HCT116 (cell line): ENCODE data around the gene TACC3. TPM values are rescaled to one million over a fixed set of nuclear protein-coding genes. Genes with fewer than 3 reads are reported as not detected.

Experiments used
- ATAC-seq: fragments of 200-7000 bp; cut with Tn5 transposase; 2 replicates; pipeline ENCODE4 v1.9.1; 2020; ENCODE audit warnings: mild to moderate bottlenecking, moderate library complexity
- BruUV-seq: library from RNA; stranded (reverse); fragments of 400-500 nt; replicated peaks from 2 replicates; lab custom pipeline; 2021; lab: Mats Ljungman, UMichigan
- CTCF ChIA-PET: fragments of 300-600 bp; sonication (Branson Sonifier 250); formaldehyde crosslinking; loops from one replicate; lab custom pipeline; 2021; ENCODE audit warnings: antibody characterized with exemption; lab: Charles Lee
- POLR2A ChIA-PET: fragments of 300-600, 350-600 bp; sonication (Branson Sonifier 250); formaldehyde crosslinking; loops from one replicate; lab custom pipeline; 2021; ENCODE audit warnings: antibody characterized with exemption; lab: Charles Lee
- RAD21 ChIA-PET, 2 experiments: fragments of 300-600 bp; sonication (Branson Sonifier 250); formaldehyde crosslinking; loops; one replicate each; lab custom pipeline; 2023; ENCODE audit warnings: low total read pairs in 2 of 2; ENCODE audit not compliant: uncharacterized antibody in 2 of 2, unreplicated experiment in 2 of 2, low non-redundant PET in 1 of 2; lab: Charles Lee
- DNase-seq: peaks from one replicate; pipeline ENCODE4 v3.0.0-alpha.2; 2010; ENCODE audit warnings: low read depth, low spot score
- H2AFZ ChIP-seq: fragments of 200-600 bp; shearing (Covaris generic), sonication (generic); 2 replicates; pipeline ENCODE4 v1.6.1; 2017; ENCODE audit warnings: low read depth, mixed run types, mixed read lengths, antibody characterized with exemption, low read length; ENCODE audit not compliant: poor library complexity, severe bottlenecking
- H3K27ac ChIP-seq: 2 replicates; pipeline ENCODE4 v1.5.1; 2012; ENCODE audit warnings: low read depth, low read length
- H3K27me3 ChIP-seq: fragments of 200-600 bp; sonication (generic); 2 replicates; pipeline ENCODE4 v1.6.1; 2016; ENCODE audit warnings: mixed run types, low read length, mixed read lengths; ENCODE audit not compliant: insufficient read depth
- H3K36me3 ChIP-seq, 2 experiments: fragments of 200-500 bp in 1 of 2; fragments of 200-600 bp in 1 of 2; sonication (Bioruptor generic) in 1 of 2; sonication (generic) in 1 of 2; 2 replicates each; pipeline versions ENCODE4 v1.5.1 to v1.6.1; 2014 to 2016; ENCODE audit warnings: low read length in 2 of 2, inconsistent platforms in 1 of 2, mixed read lengths in 1 of 2, mixed run types in 1 of 2; ENCODE audit not compliant: insufficient read depth in 2 of 2, control insufficient read depth in 1 of 2
- H3K4me1 ChIP-seq, 2 experiments: fragments of 200-600 bp in 1 of 2; sonication (generic) in 1 of 2; 2 replicates each; pipeline versions ENCODE4 v1.5.1 to v1.6.1; 2012 to 2017; ENCODE audit warnings: low read length in 2 of 2, inconsistent platforms in 1 of 2, mild to moderate bottlenecking in 1 of 2, mixed read lengths in 1 of 2, mixed run types in 1 of 2, moderate library complexity in 1 of 2; ENCODE audit not compliant: insufficient read depth in 2 of 2, control insufficient read depth in 1 of 2
- H3K4me2 ChIP-seq: fragments of 200-600 bp; sonication (generic); 2 replicates; pipeline ENCODE4 v1.6.1; 2017; ENCODE audit warnings: mixed run types, low read length, mixed read lengths
- H3K4me3 ChIP-seq, 2 experiments: fragments of 200-600 bp in 1 of 2; sonication (generic) in 1 of 2; replicated peaks in 1 of 2; 2 replicates each; pipeline ENCODE4 v1.5.1; 2011 to 2016; ENCODE audit warnings: low read length in 2 of 2, control low read depth in 1 of 2, low read depth in 1 of 2, mild to moderate bottlenecking in 1 of 2, mixed read lengths in 1 of 2, mixed run types in 1 of 2
- H3K79me2 ChIP-seq: fragments of 200-600 bp; sonication (generic); 2 replicates; pipeline ENCODE4 v1.6.1; 2017; ENCODE audit warnings: mild to moderate bottlenecking, mixed run types, low read length, moderate library complexity, mixed read lengths; ENCODE audit not compliant: insufficient read depth
- H3K9ac ChIP-seq: fragments of 200-600 bp; sonication (generic); 2 replicates; pipeline ENCODE4 v1.6.1; 2016; ENCODE audit warnings: low read length, mixed read lengths
- H3K9me2 ChIP-seq: fragments of 200-600 bp; sonication (generic), shearing (Covaris generic); 2 replicates; pipeline ENCODE4 v1.6.1; 2017; ENCODE audit warnings: mixed run types, mild to moderate bottlenecking, moderate library complexity; ENCODE audit not compliant: insufficient read depth
- H3K9me3 ChIP-seq, 2 experiments: fragments of 200-500 bp in 1 of 2; fragments of 200-600 bp in 1 of 2; sonication (Bioruptor generic) in 1 of 2; sonication (generic) in 1 of 2; 2 replicates each; pipeline ENCODE4 v1.6.1; 2014 to 2017; ENCODE audit warnings: low read length in 2 of 2, mixed read lengths in 2 of 2, inconsistent platforms in 1 of 2, low read depth in 1 of 2, mild to moderate bottlenecking in 1 of 2, mixed run types in 1 of 2, moderate library complexity in 1 of 2; ENCODE audit not compliant: control insufficient read depth in 1 of 2, insufficient read depth in 1 of 2
- H4K20me1 ChIP-seq: fragments of 200-600 bp; sonication (generic), shearing (Covaris generic); 2 replicates; pipeline ENCODE4 v1.6.1; 2017; ENCODE audit warnings: mixed run types, mild to moderate bottlenecking, moderate library complexity; ENCODE audit not compliant: insufficient read depth
- ATF3 ChIP-seq: IDR thresholded peaks from 2 replicates; pipeline ENCODE4 v1.6.1; 2012
- CBX3 ChIP-seq: IDR thresholded peaks from 2 replicates; pipeline ENCODE4 v1.6.1; 2012; ENCODE audit warnings: low read depth
- CEBPB ChIP-seq: IDR thresholded peaks from 2 replicates; pipeline ENCODE4 v1.6.1; 2012; ENCODE audit warnings: low read depth
- CTCF ChIP-seq, 3 experiments: fragments of 200-600 bp in 1 of 3; sonication (generic) in 1 of 3; IDR thresholded peaks in 2 of 3; conservative IDR thresholded peaks in 1 of 3; 2 replicates each; pipeline ENCODE4 v1.5.1; 2012 to 2017; ENCODE audit warnings: low read depth in 2 of 3, low read length in 2 of 3, antibody characterized with exemption in 1 of 3, borderline replicate concordance in 1 of 3, control low read depth in 1 of 3, mild to moderate bottlenecking in 1 of 3, mixed read lengths in 1 of 3, mixed run types in 1 of 3, moderate library complexity in 1 of 3; ENCODE audit not compliant: insufficient read depth in 1 of 3
- ELF1 ChIP-seq: IDR thresholded peaks from 2 replicates; pipeline ENCODE4 v1.6.1; 2012; ENCODE audit warnings: low read depth, borderline replicate concordance
- EZH2 ChIP-seq: fragments of 200-600 bp; sonication (generic); IDR thresholded peaks from 2 replicates; pipeline ENCODE4 v1.6.1; 2017; ENCODE audit warnings: antibody characterized with exemption, mixed run types
- EZH2phosphoT487 ChIP-seq: fragments of 200-600 bp; IDR thresholded peaks from 2 replicates; pipeline ENCODE4 v1.6.1; 2018; ENCODE audit warnings: antibody characterized with exemption, borderline replicate concordance
- FOSL1 ChIP-seq: IDR thresholded peaks from 2 replicates; pipeline ENCODE4 v1.6.1; 2012; ENCODE audit warnings: low read depth
- POLR2AphosphoS5 ChIP-seq: IDR thresholded peaks from 2 replicates; pipeline ENCODE4 v1.6.1; 2011; ENCODE audit warnings: mild to moderate bottlenecking, low read depth, low read length, moderate library complexity
- RAD21 ChIP-seq: IDR thresholded peaks from 2 replicates; pipeline ENCODE4 v1.6.1; 2012; ENCODE audit warnings: low read depth, mild to moderate bottlenecking
- REST ChIP-seq: IDR thresholded peaks from 2 replicates; pipeline ENCODE4 v1.6.1; 2012; ENCODE audit warnings: low read depth
- SIN3A ChIP-seq: IDR thresholded peaks from 2 replicates; pipeline ENCODE4 v1.6.1; 2012; ENCODE audit warnings: low read depth
- SP1 ChIP-seq: IDR thresholded peaks from 2 replicates; pipeline ENCODE4 v1.6.1; 2012; ENCODE audit warnings: low read depth
- SRF ChIP-seq: IDR thresholded peaks from 2 replicates; pipeline ENCODE4 v1.6.1; 2012; ENCODE audit warnings: low read depth
- ZFX ChIP-seq: fragments of 450-650 bp; IDR thresholded peaks from 2 replicates; pipeline ENCODE4 v1.6.1; 2017
- ZNF274 ChIP-seq: fragments of 200-500 bp; sonication (Bioruptor generic); IDR thresholded peaks from 2 replicates; pipeline ENCODE4 v1.6.1; 2014; ENCODE audit warnings: mild to moderate bottlenecking, low read depth, low read length, inconsistent platforms
- intact Hi-C: fragments of 100-400 bp; cut with micrococcal nuclease; formaldehyde crosslinking; loops from 2 replicates; pipeline ENCODE4 v1.10.0; 2022
- total RNA-seq: library from RNA; stranded (reverse); gene quantifications from one replicate; pipeline ENCODE4 v1.2.1, GENCODE V29; 2021; ENCODE audit not compliant: unreplicated experiment

The TACC3 gene
- total RNA-seq, 1 experiment from 2014 or later = 106 TPM

- H3K4me2 ChIP-seq = no peak overlapping the region
- H3K27me3 ChIP-seq = no peaks in the 10 kb centered on the region
- H2AFZ ChIP-seq = no peak overlapping the region
- no peaks in the 10 kb centered on the region for H3K9me2 ChIP-seq
- H4K20me1 ChIP-seq = no peaks in the 10 kb centered on the region
- H3K27ac ChIP-seq = no peak overlapping the region
- no TSS peak for BruUV-seq
- TF ChIP-seq SP1 (no peak), ZFX (no peak), EZH2 (no peak), ATF3 (no peak), POLR2AphosphoS5 (no peak), SIN3A (no peak), ELF1 (no peak), EZH2phosphoT487 (no peak), CBX3 (no peak), FOSL1 (no peak), CEBPB (no peak), SRF (no peak), CTCF (IDR thresholded peaks at IDR 0.05 in 2 of 3, conservative IDR thresholded peaks at IDR 0.05 in 1 of 3; ENCODE audit: borderline replicate concordance in 1 of 3, insufficient read depth in 1 of 3, low read depth in 2 of 3, low read length in 2 of 3) (no peak), ZNF274 (no peak), REST (no peak), RAD21 (no peak)
- no peak overlapping the region for H3K4me3 ChIP-seq
- peaks cover 6 to 37% of the 10 kb centered on the region in 2 experiments; a peak in 3 of 4 replicates for H3K36me3 ChIP-seq
- no peaks in the 10 kb centered on the region; the same call in 1 of the 2 replicates for H3K79me2 ChIP-seq
- CTCF ChIA-PET = interaction anchor here (2.5 kb wide), 1 partner anchor 66 kb away, joined by 13 read pairs; no protein-coding TSS in a partner anchor
- ATAC-seq = no peak
- H3K4me1 ChIP-seq = peaks cover 0 to 16% of the 10 kb centered on the region in 2 experiments; a peak in 1 of 4 replicates
- POLR2A ChIA-PET = no interaction called here
- intact Hi-C loops = no loop called here
- H3K9me3 ChIP-seq = peaks cover under 1 to 2% of the 10 kb centered on the region in 2 experiments; a peak in 2 of 4 replicates
- RAD21 ChIA-PET = no interaction called here
- no peak overlapping the region for H3K9ac ChIP-seq
- no peak for DNase-seq
Observed at GRCh38 chr4:1743551-1743950, 22.2 kb downstream of the TACC3 start.
